Panc1 (cell line): Measurements from ENCODE around the gene SYT5. TPM values are rescaled to one million over a fixed set of nuclear protein-coding genes. Genes with fewer than 3 reads are reported as not detected.

ENCODE experiments used
- ATAC-seq: fragments of 200-7000 bp; cut with Tn5 transposase; 2 replicates; pipeline ENCODE4 v1.9.1; 2020; ENCODE audit warnings: mild to moderate bottlenecking, moderate library complexity
- BruUV-seq: library from RNA; stranded (reverse); fragments of 400-500 nt; replicated peaks from 2 replicates; lab custom pipeline; 2021; lab: Mats Ljungman, UMichigan
- CTCF ChIA-PET: fragments of 300-600 bp; sonication (Branson Sonifier 250); formaldehyde crosslinking; loops from one replicate; lab custom pipeline; 2022; ENCODE audit warnings: antibody characterized with exemption; lab: Charles Lee
- POLR2A ChIA-PET: fragments of 300-600 bp; sonication (Branson Sonifier 250); formaldehyde crosslinking; loops from one replicate; lab custom pipeline; 2022; ENCODE audit warnings: antibody characterized with exemption; lab: Charles Lee
- DNase-seq: peaks from one replicate; pipeline ENCODE4 v3.0.0-alpha.2; 2010; ENCODE audit warnings: low read depth, low spot score
- H3K27ac ChIP-seq: 2 replicates; pipeline ENCODE4 v1.5.1; 2011; ENCODE audit warnings: mild to moderate bottlenecking, low read length, inconsistent platforms
- H3K27me3 ChIP-seq: fragments of 200-500 bp; sonication (Bioruptor generic); 2 replicates; pipeline ENCODE4 v1.6.0; 2014; ENCODE audit warnings: low read length, inconsistent platforms; ENCODE audit not compliant: control insufficient read depth, insufficient read depth
- H3K36me3 ChIP-seq: fragments of 200-500 bp; sonication (Bioruptor generic); 2 replicates; pipeline ENCODE4 v1.5.1; 2014; ENCODE audit warnings: inconsistent platforms, mild to moderate bottlenecking, low read length, moderate library complexity; ENCODE audit not compliant: control insufficient read depth, insufficient read depth
- H3K4me1 ChIP-seq: 2 replicates; pipeline ENCODE4 v1.5.1; 2011; ENCODE audit warnings: inconsistent platforms, mild to moderate bottlenecking, low read length, moderate library complexity; ENCODE audit not compliant: control insufficient read depth, insufficient read depth
- H3K4me3 ChIP-seq, 2 experiments: 2 replicates each; pipeline ENCODE4 v1.5.1; 2011 to 2012; ENCODE audit warnings: low read depth in 2 of 2, low read length in 2 of 2, mild to moderate bottlenecking in 2 of 2, inconsistent platforms in 1 of 2, moderate library complexity in 1 of 2
- H3K9me3 ChIP-seq: fragments of 200-500 bp; sonication (Bioruptor generic); 2 replicates; pipeline ENCODE4 v1.5.1; 2014; ENCODE audit warnings: low read depth, mild to moderate bottlenecking, inconsistent platforms, low read length, moderate library complexity; ENCODE audit not compliant: control insufficient read depth, insufficient read depth
- POLR2AphosphoS5 ChIP-seq: IDR thresholded peaks from 2 replicates; pipeline ENCODE4 v1.6.1; 2012; ENCODE audit warnings: mild to moderate bottlenecking, low read depth, low read length, moderate library complexity
- SIN3A ChIP-seq: IDR thresholded peaks from 2 replicates; pipeline ENCODE4 v1.6.1; 2012; ENCODE audit warnings: low read depth, mild to moderate bottlenecking, low read length, moderate library complexity, borderline replicate concordance; ENCODE audit not compliant: insufficient read depth
- TCF7L2 ChIP-seq: IDR thresholded peaks from 2 replicates; pipeline ENCODE4 v1.6.1; 2011; ENCODE audit warnings: mild to moderate bottlenecking, low read depth, low read length, inconsistent platforms
- in situ Hi-C: cut with HindIII; loops from 2 replicates; pipeline ENCODE4 v1.10.0; 2016; ENCODE audit warnings: low sequenced_read_pairs, low pct_unique_long_range_greater_than_20kb
- intact Hi-C: fragments of 100-400 bp; cut with micrococcal nuclease; formaldehyde crosslinking; loops from one replicate; pipeline ENCODE4 v1.10.0; 2022; ENCODE audit not compliant: unreplicated experiment
- total RNA-seq: library from RNA; stranded (reverse); gene quantifications from one replicate; pipeline ENCODE4 v1.2.1, GENCODE V29; 2021; ENCODE audit not compliant: unreplicated experiment
- TF ChIP-seq, protein P1 (sequence below), 2 experiments: IDR thresholded peaks; 2 replicates each; pipeline ENCODE4 v1.6.1; 2011 to 2012; ENCODE audit warnings: low read depth in 2 of 2, control low read depth in 1 of 2, low read length in 1 of 2, mild to moderate bottlenecking in 1 of 2, moderate library complexity in 1 of 2; ENCODE audit not compliant: insufficient read depth in 1 of 2
- TF ChIP-seq, protein P2 (sequence below): fragments of 450-650 bp; IDR thresholded peaks from 2 replicates; pipeline ENCODE4 v1.5.1; 2017; ENCODE audit warnings: mild to moderate bottlenecking

The SYT5 gene
- total RNA-seq, 1 experiment from 2014 or later = 3.2 TPM

DNA sequence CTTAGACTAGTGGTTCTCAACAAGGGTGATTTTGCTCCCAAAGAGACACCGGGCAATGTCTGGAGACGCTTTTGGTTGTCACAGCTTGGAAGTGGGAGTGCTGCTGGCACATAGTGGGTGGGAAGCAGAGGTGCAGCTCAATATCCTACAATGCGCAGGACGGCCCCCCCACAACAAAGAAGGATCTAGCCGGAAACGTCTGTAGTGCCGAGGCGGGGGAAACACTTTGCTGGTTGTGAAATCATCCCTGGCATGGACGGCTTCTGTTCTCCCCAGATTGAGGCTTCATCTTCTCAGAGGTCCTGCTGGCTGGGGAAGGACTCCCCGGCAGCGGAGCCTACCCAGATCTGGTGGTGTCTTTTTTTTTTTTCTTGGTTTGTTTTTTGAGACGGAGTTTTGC, 13.4 kb upstream of the SYT5 start:
- Histone ChIP-seq H3K4me1 (peaks cover 11% of the 10 kb centered on the region; the same call in 1 of the 2 replicates), H3K36me3 (peaks cover 5% of the 10 kb centered on the region; the same call in 1 of the 2 replicates), H3K27me3 (no peaks in the 10 kb centered on the region), H3K4me3 (no peak overlapping the region), H3K9me3 (no peaks in the 10 kb centered on the region), H3K27ac (no peak overlapping the region)
- ChIA-PET CTCF (interaction anchor here (0.7 kb wide), 1 partner anchor 224 kb away, joined by 3 read pairs; no protein-coding TSS in a partner anchor), POLR2A (interaction anchor here (0.6 kb wide), 1 partner anchor 21 kb away, joined by 4 read pairs; no protein-coding TSS in a partner anchor)
- DNase-seq (no peak), ATAC-seq (no peak)
- BruUV-seq = no TSS peak
- no peak for TF ChIP-seq TCF7L2
- intact Hi-C loops (no loop called here), in situ Hi-C loops (no loop called here)

DNA sequence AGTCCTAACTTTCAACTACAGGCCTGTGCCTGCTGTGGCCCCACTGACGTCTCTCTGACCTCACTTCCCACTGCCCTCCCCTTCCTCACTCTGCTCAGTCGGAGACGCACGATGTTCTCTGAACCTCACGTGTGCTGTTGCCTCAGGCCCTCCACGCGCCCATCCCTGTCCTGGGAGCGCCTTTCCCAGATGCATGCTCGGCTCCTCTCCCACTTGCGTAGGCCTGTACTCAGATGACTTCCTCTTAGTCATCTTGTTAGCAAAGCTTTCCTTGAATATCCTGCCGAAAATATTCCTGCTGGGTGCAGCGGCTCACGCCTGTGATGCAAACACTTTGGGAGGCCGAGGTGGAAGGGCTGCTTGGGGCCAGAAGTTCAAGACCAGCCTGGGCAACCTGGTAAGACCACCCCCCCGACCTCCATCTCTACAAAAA, 9.3 kb upstream of the SYT5 start:
- BruUV-seq = no TSS peak
- POLR2A ChIA-PET = interaction anchor here (1.0 kb wide), 1 partner anchor 15 kb away, joined by 4 read pairs; no protein-coding TSS in a partner anchor
- in situ Hi-C loops = no loop called here
- peaks cover 1% of the 10 kb centered on the region; the same call in 1 of the 2 replicates for H3K36me3 ChIP-seq
- DNase-seq (peak; percentile 93), ATAC-seq (peak; percentile 92)
- no peaks in the 10 kb centered on the region for H3K27me3 ChIP-seq
- CTCF ChIA-PET = interaction anchor here (0.6 kb wide), 1 partner anchor 15 kb away, joined by 9 read pairs; no protein-coding TSS in a partner anchor
- peaks cover 12% of the 10 kb centered on the region; the same call in 1 of the 2 replicates for H3K4me1 ChIP-seq
- no peaks in the 10 kb centered on the region for H3K9me3 ChIP-seq
- peak overlapping the region; percentile 6 to 17; a peak in 1 of 4 replicates for H3K4me3 ChIP-seq
- TF ChIP-seq, protein P1, sequence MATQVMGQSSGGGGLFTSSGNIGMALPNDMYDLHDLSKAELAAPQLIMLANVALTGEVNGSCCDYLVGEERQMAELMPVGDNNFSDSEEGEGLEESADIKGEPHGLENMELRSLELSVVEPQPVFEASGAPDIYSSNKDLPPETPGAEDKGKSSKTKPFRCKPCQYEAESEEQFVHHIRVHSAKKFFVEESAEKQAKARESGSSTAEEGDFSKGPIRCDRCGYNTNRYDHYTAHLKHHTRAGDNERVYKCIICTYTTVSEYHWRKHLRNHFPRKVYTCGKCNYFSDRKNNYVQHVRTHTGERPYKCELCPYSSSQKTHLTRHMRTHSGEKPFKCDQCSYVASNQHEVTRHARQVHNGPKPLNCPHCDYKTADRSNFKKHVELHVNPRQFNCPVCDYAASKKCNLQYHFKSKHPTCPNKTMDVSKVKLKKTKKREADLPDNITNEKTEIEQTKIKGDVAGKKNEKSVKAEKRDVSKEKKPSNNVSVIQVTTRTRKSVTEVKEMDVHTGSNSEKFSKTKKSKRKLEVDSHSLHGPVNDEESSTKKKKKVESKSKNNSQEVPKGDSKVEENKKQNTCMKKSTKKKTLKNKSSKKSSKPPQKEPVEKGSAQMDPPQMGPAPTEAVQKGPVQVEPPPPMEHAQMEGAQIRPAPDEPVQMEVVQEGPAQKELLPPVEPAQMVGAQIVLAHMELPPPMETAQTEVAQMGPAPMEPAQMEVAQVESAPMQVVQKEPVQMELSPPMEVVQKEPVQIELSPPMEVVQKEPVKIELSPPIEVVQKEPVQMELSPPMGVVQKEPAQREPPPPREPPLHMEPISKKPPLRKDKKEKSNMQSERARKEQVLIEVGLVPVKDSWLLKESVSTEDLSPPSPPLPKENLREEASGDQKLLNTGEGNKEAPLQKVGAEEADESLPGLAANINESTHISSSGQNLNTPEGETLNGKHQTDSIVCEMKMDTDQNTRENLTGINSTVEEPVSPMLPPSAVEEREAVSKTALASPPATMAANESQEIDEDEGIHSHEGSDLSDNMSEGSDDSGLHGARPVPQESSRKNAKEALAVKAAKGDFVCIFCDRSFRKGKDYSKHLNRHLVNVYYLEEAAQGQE (IDR thresholded peaks at IDR 0.05; ENCODE audit: insufficient read depth in 1 of 2, low read depth in 2 of 2, low read length in 1 of 2) = no peak
- TF ChIP-seq SIN3A (no peak), TCF7L2 (no peak), POLR2AphosphoS5 (peak; percentile 82)
- TF ChIP-seq, protein P2, sequence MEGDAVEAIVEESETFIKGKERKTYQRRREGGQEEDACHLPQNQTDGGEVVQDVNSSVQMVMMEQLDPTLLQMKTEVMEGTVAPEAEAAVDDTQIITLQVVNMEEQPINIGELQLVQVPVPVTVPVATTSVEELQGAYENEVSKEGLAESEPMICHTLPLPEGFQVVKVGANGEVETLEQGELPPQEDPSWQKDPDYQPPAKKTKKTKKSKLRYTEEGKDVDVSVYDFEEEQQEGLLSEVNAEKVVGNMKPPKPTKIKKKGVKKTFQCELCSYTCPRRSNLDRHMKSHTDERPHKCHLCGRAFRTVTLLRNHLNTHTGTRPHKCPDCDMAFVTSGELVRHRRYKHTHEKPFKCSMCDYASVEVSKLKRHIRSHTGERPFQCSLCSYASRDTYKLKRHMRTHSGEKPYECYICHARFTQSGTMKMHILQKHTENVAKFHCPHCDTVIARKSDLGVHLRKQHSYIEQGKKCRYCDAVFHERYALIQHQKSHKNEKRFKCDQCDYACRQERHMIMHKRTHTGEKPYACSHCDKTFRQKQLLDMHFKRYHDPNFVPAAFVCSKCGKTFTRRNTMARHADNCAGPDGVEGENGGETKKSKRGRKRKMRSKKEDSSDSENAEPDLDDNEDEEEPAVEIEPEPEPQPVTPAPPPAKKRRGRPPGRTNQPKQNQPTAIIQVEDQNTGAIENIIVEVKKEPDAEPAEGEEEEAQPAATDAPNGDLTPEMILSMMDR = no peak
- H3K27ac ChIP-seq = peak overlapping the region; percentile 78
- intact Hi-C loops = no loop called here

DNA sequence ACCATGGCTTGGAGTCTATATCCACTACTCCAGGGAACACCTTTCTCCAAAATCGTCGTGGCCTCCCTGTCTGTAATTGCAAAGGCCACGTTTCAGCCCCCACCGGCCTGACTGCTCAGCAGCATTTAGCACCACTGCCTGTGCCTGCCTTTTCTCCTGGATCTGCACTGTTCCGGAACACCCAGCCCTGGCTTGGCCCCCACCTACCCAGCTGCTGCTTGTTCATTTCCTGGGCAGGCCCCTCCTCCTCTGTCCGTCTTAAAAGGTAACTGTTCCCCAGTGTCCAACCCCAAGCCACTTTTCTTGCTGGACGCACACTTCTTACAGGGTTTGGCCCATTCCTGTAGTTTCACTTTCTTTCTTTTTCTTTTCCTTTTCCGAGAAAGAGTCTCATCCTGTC, 8.5 kb upstream of the SYT5 start:
- intact Hi-C loops = no loop called here
- BruUV-seq = TSS peak; percentile 20
- H3K4me3 ChIP-seq = no peak overlapping the region
- DNase-seq (no peak), ATAC-seq (peak; percentile 56)
- in situ Hi-C loops = no loop called here
- no peaks in the 10 kb centered on the region for H3K9me3 ChIP-seq
- peaks cover 12% of the 10 kb centered on the region; the same call in 1 of the 2 replicates for H3K4me1 ChIP-seq
- no peaks in the 10 kb centered on the region for H3K27me3 ChIP-seq
- H3K27ac ChIP-seq = peak overlapping the region; percentile 78
- TF ChIP-seq, protein P2 = no peak
- TF ChIP-seq POLR2AphosphoS5 = 0 out of 2 replicates have a peak, but pooled peaks have one; percentile 42
- ChIA-PET CTCF (interaction anchor here (0.6 kb wide), 1 partner anchor 16 kb away, joined by 9 read pairs; no protein-coding TSS in a partner anchor), POLR2A (interaction anchor here (1.0 kb wide), 1 partner anchor 16 kb away, joined by 4 read pairs; no protein-coding TSS in a partner anchor)
- H3K36me3 ChIP-seq = no peaks in the 10 kb centered on the region; the same call in 1 of the 2 replicates
